ENCODE results near the gene ZPR1. TPM values are rescaled to one million over a fixed set of nuclear protein-coding genes. Genes with fewer than 3 reads are reported as not detected.

The ZPR1 gene
- total RNA-seq, 4 donors from 2014 or later, result 23.5 to 39.5 (median 24.0) TPM

DNA sequence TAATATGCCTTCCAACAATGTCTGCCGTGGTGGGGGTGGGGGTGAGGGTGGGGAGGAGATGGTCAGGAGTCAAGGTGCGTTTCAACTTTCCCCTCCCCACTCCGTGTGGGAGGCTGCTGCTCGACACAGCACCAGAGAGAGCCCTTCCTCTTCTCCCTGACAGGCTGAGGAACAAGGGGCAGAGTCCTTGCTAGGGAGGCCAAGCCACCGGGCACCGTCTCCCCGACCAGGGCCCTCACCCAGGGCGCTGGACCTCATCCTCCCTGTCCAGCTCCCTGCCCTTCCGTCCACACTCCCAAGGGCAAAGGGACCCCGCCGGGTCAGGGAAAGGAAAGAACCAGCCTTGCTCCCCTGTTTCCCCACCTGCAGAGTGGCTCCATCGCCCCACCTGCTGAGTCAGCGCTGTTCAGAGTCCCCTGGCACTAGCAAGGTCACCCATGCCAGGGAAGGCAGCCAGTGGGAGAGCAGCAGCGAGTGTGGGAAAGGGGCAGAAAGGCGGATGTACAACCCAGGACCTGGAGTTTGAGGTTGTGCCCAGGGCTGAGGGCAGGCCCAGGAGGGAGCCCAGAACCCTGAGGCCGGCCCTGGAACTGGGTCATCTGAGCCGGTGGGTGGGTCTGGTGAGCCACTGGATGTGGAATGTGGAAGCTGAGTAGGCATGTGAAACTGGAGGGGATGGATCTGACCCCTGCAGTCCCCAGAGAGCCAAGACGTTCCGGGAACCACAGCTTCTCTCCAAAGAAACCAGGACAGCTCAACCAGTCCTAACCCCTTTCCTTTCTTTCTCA is 62.2 kb downstream of the ZPR1 start:
- Histone ChIP-seq H3K27me3 (no peaks in the 10 kb centered on the region), H3K4me1 (no peaks in the 10 kb centered on the region), H3K36me3 (no peaks in the 10 kb centered on the region), H3K9me3 (no peaks in the 10 kb centered on the region), H3K4me3 (replicated peaks in 1 of 3) (no peak overlapping the region), H3K27ac (no peak overlapping the region)
- DNase-seq, result no peak
- intact Hi-C loops (cut with DNase I), result no loop called here
- 60 to 63% methylated on average over 17 to 19 of the region's 19 CpGs for WGBS, 2 donors
- TF ChIP-seq POLR2A (IDR thresholded peaks at IDR 0.05), result no peak
- TF ChIP-seq, protein P1, sequence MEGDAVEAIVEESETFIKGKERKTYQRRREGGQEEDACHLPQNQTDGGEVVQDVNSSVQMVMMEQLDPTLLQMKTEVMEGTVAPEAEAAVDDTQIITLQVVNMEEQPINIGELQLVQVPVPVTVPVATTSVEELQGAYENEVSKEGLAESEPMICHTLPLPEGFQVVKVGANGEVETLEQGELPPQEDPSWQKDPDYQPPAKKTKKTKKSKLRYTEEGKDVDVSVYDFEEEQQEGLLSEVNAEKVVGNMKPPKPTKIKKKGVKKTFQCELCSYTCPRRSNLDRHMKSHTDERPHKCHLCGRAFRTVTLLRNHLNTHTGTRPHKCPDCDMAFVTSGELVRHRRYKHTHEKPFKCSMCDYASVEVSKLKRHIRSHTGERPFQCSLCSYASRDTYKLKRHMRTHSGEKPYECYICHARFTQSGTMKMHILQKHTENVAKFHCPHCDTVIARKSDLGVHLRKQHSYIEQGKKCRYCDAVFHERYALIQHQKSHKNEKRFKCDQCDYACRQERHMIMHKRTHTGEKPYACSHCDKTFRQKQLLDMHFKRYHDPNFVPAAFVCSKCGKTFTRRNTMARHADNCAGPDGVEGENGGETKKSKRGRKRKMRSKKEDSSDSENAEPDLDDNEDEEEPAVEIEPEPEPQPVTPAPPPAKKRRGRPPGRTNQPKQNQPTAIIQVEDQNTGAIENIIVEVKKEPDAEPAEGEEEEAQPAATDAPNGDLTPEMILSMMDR (IDR thresholded peaks at IDR 0.05), result no peak

DNA sequence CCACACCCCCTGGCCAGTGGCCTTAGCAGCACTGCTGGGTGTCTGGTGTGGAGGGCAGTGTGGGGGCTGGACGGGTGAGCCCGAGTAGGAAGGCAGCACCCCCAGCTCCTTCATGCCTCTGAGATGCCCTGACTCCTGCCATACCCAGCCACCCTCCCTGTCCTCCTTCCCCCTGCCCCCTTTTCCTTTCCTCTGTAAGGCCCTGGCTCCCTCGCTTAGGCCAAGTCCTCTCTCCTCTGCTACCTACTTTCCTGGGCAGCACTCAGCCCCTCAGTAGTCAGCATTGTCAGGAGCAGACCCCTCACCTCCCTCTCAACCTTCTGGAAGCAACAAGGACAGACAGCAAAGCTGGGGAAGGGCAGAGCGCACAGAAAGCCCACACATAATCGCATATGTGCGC is 63.0 kb downstream of the ZPR1 start:
- no peaks in the 10 kb centered on the region for H3K9me3 ChIP-seq
- intact Hi-C loops (cut with DNase I), result no loop called here
- H3K36me3 ChIP-seq, result no peaks in the 10 kb centered on the region
- 78 to 81% methylated on average over 6 of the region's 6 CpGs for WGBS, 2 donors
- no peaks in the 10 kb centered on the region for H3K27me3 ChIP-seq
- no peak for DNase-seq
- H3K4me1 ChIP-seq, result no peaks in the 10 kb centered on the region
- TF ChIP-seq, protein P1 (IDR thresholded peaks at IDR 0.05), result no peak
- no peak for TF ChIP-seq POLR2A (IDR thresholded peaks at IDR 0.05)
- H3K4me3 ChIP-seq (replicated peaks in 1 of 3), result no peak overlapping the region
- no peak overlapping the region for H3K27ac ChIP-seq

Other genes with a start within 250 kb of the ZPR1 start
- gene BUD13, start 15.0 kb downstream of the ZPR1 start, total RNA-seq, result 10 to 100 TPM; 15.2 to 18.7 (median 17.8) TPM
- not detected for gene APOA5, start 3.9 kb upstream of the ZPR1 start, total RNA-seq
- gene APOA4, start 35.3 kb upstream of the ZPR1 start, total RNA-seq, result not detected
- not detected for gene APOC3, start 41.9 kb upstream of the ZPR1 start, total RNA-seq
- 10 to 100 TPM in 1 of 4 donors, 1 to 10 TPM in 3; 2.2 to 23.2 (median 8.3) TPM for gene APOA1, start 49.6 kb upstream of the ZPR1 start, total RNA-seq

Measured in thyroid gland (tissue), 4 donors.